ENCODE measurements around the gene C9orf43. TPM values are rescaled to one million over a fixed set of nuclear protein-coding genes. Genes with fewer than 3 reads are reported as not detected.

The C9orf43 gene
- total and polyA plus RNA-seq, 3 donors from 2014 or later: 41.7 to 109 (median 71.3) TPM

GRCh38 chr9:113426701-113427100 lies 16.2 kb downstream of the C9orf43 start:
- TF ChIP-seq POLR2A (IDR thresholded peaks at IDR 0.05): no peak
- TF ChIP-seq, protein P1, sequence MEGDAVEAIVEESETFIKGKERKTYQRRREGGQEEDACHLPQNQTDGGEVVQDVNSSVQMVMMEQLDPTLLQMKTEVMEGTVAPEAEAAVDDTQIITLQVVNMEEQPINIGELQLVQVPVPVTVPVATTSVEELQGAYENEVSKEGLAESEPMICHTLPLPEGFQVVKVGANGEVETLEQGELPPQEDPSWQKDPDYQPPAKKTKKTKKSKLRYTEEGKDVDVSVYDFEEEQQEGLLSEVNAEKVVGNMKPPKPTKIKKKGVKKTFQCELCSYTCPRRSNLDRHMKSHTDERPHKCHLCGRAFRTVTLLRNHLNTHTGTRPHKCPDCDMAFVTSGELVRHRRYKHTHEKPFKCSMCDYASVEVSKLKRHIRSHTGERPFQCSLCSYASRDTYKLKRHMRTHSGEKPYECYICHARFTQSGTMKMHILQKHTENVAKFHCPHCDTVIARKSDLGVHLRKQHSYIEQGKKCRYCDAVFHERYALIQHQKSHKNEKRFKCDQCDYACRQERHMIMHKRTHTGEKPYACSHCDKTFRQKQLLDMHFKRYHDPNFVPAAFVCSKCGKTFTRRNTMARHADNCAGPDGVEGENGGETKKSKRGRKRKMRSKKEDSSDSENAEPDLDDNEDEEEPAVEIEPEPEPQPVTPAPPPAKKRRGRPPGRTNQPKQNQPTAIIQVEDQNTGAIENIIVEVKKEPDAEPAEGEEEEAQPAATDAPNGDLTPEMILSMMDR (IDR thresholded peaks at IDR 0.05): no peak
- no peak for DNase-seq
- Histone ChIP-seq H3K27ac (no peak overlapping the region), H3K27me3 (no peaks in the 10 kb centered on the region), H3K9me3 (no peaks in the 10 kb centered on the region), H3K4me1 (no peaks in the 10 kb centered on the region), H3K4me3 (no peak overlapping the region), H3K36me3 (ENCODE audit: low read depth, missing control alignments) (no peaks in the 10 kb centered on the region)
- intact Hi-C loops (cut with DNase I; ENCODE audit: low total_unique reads): no loop called here
- 94 to 100% methylated on average over 1 of the region's 1 CpG for WGBS, 2 donors

DNA sequence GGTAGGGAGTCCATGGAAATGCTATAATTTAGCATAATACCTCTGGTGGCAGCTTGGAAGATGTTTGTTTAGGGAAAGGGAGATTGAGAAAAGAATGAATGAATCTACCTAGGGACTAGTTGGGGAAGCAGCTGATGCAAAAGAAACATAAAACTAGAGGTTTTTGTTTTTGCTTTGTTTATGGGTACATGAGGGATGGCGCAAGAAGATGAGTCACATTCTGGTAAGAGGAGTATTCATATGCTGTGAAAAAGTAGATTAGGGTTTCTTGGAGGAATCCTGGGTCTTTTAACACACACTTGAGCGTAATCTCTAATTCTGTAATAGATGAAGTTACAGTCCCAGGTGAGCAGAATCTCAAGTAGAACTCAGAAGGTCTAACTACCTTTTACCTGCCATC lies 17.1 kb downstream of the C9orf43 start:
- H3K27ac ChIP-seq: no peak overlapping the region
- intact Hi-C loops (cut with DNase I; ENCODE audit: low total_unique reads): no loop called here

DNA sequence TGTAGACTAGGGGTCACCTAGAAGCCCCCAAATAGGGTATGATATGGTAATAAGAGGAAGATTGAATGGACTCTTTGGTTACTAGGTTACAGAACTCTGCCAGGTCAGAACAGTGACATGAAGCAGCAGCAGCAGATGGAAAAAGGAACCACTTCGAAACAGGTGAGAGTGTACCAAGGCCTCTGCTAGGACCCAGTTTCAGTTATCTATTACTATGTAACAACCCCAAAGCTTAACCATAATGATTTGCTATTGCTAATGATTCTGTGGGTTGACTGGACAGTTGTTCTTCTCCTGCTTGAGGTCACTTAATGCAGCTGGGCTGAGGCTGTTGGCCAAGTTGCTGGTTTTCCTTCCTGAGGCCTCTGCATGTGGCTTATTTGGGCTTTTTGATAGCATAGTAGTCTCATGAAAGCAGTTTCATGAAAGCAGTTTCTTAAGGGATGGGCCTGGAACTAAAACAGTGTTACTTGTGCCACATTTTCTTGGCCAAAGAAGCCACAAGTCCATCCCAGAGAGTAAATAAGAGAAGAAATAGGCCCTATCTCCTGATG lies 17.6 kb downstream of the C9orf43 start:
- intact Hi-C loops (cut with DNase I; ENCODE audit: low total_unique reads): no loop called here
- WGBS, 2 donors: 86 to 91% methylated on average over 1 of the region's 1 CpG
- Histone ChIP-seq H3K9me3 (no peaks in the 10 kb centered on the region), H3K36me3 (ENCODE audit: low read depth, missing control alignments) (no peaks in the 10 kb centered on the region), H3K4me3 (no peak overlapping the region), H3K4me1 (no peaks in the 10 kb centered on the region), H3K27ac (peak overlapping the region in 1 of 2 donors; percentile 5), H3K27me3 (no peaks in the 10 kb centered on the region)
- no peak for DNase-seq
- TF ChIP-seq, protein P1 (IDR thresholded peaks at IDR 0.05): no peak
- no peak for TF ChIP-seq POLR2A (IDR thresholded peaks at IDR 0.05)

More for the DNA sequence above, 17.1 kb downstream of the C9orf43 start:
- H3K4me3 ChIP-seq: no peak overlapping the region
- 94 to 99% methylated on average over 2 of the region's 2 CpGs for WGBS, 2 donors
- TF ChIP-seq, protein P1 (IDR thresholded peaks at IDR 0.05): no peak
- no peak for TF ChIP-seq POLR2A (IDR thresholded peaks at IDR 0.05)
- no peaks in the 10 kb centered on the region for H3K27me3 ChIP-seq
- H3K4me1 ChIP-seq: no peaks in the 10 kb centered on the region
- H3K9me3 ChIP-seq: no peaks in the 10 kb centered on the region
- no peak for DNase-seq
- no peaks in the 10 kb centered on the region for H3K36me3 ChIP-seq (ENCODE audit: low read depth, missing control alignments)

GRCh38 chr9:113431191-113431590 lies 20.6 kb downstream of the C9orf43 start:
- intact Hi-C loops (cut with DNase I; ENCODE audit: low total_unique reads): no loop called here
- TF ChIP-seq, protein P1 (IDR thresholded peaks at IDR 0.05): no peak
- TF ChIP-seq POLR2A (IDR thresholded peaks at IDR 0.05): no peak

More at GRCh38 chr9:113431191-113431590, 20.6 kb downstream of the C9orf43 start:
- no peaks in the 10 kb centered on the region for H3K27me3 ChIP-seq
- H3K9me3 ChIP-seq: no peaks in the 10 kb centered on the region
- no peak for DNase-seq
- no peaks in the 10 kb centered on the region for H3K36me3 ChIP-seq (ENCODE audit: low read depth, missing control alignments)
- no peak overlapping the region for H3K4me3 ChIP-seq
- H3K4me1 ChIP-seq: no peaks in the 10 kb centered on the region
- no peak overlapping the region for H3K27ac ChIP-seq

All from testis (tissue), 3 donors.